Left ventricle myocardium inferior (tissue), 1 donor: ENCODE measurements around the gene AHNAK. TPM values are rescaled to one million over a fixed set of nuclear protein-coding genes. Genes with fewer than 3 reads are reported as not detected.

Experiments
- DNase-seq: peaks from one replicate; pipeline ENCODE4 v3.0.0-alpha.2; 2020
- H3K27ac ChIP-seq: fragments of 200-600 bp; replicated peaks from 2 replicates; pipeline ENCODE4 v1.8.0; 2021
- H3K27me3 ChIP-seq: fragments of 200-600 bp; 2 replicates; pipeline ENCODE4 v1.8.0; 2021; ENCODE audit warnings: low read depth
- H3K36me3 ChIP-seq: fragments of 200-600 bp; 2 replicates; pipeline ENCODE4 v1.8.0; 2021
- H3K4me1 ChIP-seq: fragments of 200-600 bp; 2 replicates; pipeline ENCODE4 v1.8.0; 2021
- H3K4me3 ChIP-seq: fragments of 200-600 bp; 2 replicates; pipeline ENCODE4 v1.8.0; 2021; ENCODE audit warnings: mild to moderate bottlenecking, moderate library complexity
- H3K9me3 ChIP-seq: fragments of 200-600 bp; replicated peaks from 2 replicates; pipeline ENCODE4 v1.8.0; 2021
- intact Hi-C: fragments of 100-400 bp; cut with micrococcal nuclease; formaldehyde crosslinking; loops from one replicate; pipeline ENCODE4 v1.11.0; 2022
- total RNA-seq: library from RNA; stranded (reverse); fragmentation: NEBNext Ultra II Directional; extraction: Animal tissue kit (Norgen Biotek cat#: 25700); gene quantifications from one replicate; pipeline ENCODE4 v1.2.1, GENCODE V29; 2021
- TF ChIP-seq, protein P1 (sequence below): fragments of 200-600 bp; IDR thresholded peaks from 2 replicates; pipeline ENCODE4 v1.8.0; 2021; ENCODE audit warnings: antibody characterized with exemption, mild to moderate bottlenecking, borderline replicate concordance
- donor health status: DM: no; HTN: yes; CAD: no; lungs with severe emphysema.

AHNAK gene
- total RNA-seq, 1 donor from 2014 or later = 290 TPM

DNA sequence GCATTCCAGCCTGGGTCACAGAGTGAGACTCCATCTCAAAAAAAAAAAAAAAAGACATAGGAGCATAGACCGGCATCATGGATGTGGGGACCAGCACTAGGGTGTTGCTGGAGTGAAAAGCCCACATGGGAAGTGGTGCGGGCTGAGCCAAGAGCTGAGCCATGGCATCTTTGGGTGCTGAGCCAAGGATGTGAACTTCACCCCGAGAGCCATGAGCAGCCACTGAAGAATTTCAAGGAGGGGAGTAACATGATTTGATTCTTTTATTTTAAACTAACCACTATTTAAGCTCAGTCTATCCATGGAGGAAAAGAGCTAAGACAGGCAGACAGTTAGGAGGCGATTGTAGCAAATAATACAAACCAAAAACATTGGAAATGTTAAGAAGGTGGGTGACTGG lies 57.4 kb downstream of the AHNAK start:
- Histone ChIP-seq H3K4me1 (no peaks in the 10 kb centered on the region), H3K27ac (no peak overlapping the region), H3K4me3 (no peak overlapping the region), H3K9me3 (no peaks in the 10 kb centered on the region), H3K27me3 (no peaks in the 10 kb centered on the region), H3K36me3 (no peaks in the 10 kb centered on the region)
- TF ChIP-seq, protein P1, sequence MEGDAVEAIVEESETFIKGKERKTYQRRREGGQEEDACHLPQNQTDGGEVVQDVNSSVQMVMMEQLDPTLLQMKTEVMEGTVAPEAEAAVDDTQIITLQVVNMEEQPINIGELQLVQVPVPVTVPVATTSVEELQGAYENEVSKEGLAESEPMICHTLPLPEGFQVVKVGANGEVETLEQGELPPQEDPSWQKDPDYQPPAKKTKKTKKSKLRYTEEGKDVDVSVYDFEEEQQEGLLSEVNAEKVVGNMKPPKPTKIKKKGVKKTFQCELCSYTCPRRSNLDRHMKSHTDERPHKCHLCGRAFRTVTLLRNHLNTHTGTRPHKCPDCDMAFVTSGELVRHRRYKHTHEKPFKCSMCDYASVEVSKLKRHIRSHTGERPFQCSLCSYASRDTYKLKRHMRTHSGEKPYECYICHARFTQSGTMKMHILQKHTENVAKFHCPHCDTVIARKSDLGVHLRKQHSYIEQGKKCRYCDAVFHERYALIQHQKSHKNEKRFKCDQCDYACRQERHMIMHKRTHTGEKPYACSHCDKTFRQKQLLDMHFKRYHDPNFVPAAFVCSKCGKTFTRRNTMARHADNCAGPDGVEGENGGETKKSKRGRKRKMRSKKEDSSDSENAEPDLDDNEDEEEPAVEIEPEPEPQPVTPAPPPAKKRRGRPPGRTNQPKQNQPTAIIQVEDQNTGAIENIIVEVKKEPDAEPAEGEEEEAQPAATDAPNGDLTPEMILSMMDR = no peak
- intact Hi-C loops = no loop called here
- DNase-seq = no peak

DNA sequence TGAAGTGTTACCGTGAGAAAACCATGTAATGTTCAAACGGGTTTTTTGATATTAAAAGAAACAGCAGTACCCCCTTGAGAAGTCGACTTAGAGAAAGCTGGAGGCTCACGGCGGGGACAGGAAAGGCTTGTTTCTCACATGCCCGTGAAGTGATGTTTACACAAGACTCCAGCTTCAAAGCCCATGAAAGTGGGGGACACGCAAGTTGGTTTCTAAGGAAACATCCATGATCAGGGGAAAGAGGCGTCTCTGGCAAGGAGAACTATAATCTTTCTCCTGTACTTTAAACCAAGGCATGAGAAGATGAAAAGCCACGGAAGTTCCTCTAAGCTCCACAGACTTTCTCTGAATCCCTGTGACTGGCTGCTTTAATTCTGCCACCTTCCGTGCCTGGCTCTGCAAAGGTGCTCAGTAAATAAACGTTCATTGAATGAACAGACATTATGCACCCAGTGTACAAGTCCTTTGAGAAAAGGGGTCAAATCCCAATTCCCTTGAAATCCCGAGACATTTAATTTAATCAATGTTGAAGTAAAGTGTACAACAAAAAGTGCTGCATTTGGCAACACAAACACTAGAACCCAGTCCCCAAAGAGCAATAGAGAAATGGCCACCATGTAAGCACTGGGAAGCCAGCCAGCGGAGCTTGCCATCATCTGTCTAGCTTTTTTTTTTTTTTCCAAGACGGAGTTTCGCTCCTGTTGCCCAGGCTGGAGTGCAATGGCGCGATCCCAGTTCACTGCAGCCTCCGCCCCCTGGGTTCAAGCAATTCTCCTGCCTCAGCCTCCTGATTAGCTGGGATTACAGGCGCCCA lies 58.7 kb downstream of the AHNAK start:
- intact Hi-C loops = no loop called here
- Histone ChIP-seq H3K9me3 (no peaks in the 10 kb centered on the region), H3K4me3 (no peak overlapping the region), H3K27me3 (no peaks in the 10 kb centered on the region), H3K4me1 (no peaks in the 10 kb centered on the region), H3K36me3 (no peaks in the 10 kb centered on the region), H3K27ac (no peak overlapping the region)
- TF ChIP-seq, protein P1 = no peak
- DNase-seq = no peak

DNA sequence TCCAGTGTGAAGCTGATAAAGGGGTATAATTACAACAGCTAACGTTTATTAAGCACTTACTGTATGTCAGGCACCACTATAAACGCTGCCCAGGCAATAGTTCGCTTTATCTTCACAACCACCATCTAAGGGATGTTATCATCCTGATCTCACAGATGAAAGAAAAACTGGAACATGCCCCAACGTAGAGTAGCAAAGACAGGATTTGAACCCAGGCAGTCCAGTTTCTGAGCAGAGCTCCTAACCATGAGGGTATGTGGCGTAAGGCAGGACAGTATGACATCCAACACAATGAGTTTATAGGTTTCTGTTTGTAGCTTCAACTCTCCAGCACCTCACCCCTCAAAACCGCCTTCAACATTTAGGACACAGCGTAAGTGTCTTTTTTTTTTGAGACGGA lies 59.5 kb downstream of the AHNAK start:
- DNase-seq = no peak
- no peaks in the 10 kb centered on the region for H3K4me1 ChIP-seq
- TF ChIP-seq, protein P1 = no peak
- intact Hi-C loops = no loop called here
- no peaks in the 10 kb centered on the region for H3K36me3 ChIP-seq
- H3K4me3 ChIP-seq = no peak overlapping the region
- H3K27me3 ChIP-seq = no peaks in the 10 kb centered on the region
- no peaks in the 10 kb centered on the region for H3K9me3 ChIP-seq
- no peak overlapping the region for H3K27ac ChIP-seq

DNA sequence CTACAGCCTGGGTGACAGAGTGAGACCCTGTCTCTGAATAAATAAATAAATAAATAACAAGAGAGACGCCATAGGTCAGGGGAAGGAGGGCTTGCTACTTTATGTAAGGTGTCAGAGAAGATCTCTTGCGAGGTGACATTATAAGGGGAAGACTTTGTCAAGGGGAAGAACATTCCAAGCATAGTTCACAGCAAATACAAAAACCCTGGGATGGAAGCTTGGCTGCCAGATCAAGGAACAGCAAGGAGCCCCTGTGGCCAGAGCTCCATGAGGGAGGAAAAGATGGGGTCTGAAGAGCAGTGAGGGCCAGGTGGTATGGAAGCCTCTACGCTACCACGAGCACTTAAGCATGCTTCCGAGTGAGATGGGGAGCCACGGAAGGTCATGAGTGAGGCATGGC lies 62.3 kb downstream of the AHNAK start:
- intact Hi-C loops = no loop called here
- H3K36me3 ChIP-seq = no peaks in the 10 kb centered on the region
- no peak for DNase-seq
- no peak overlapping the region for H3K4me3 ChIP-seq
- TF ChIP-seq, protein P1 = no peak
- H3K9me3 ChIP-seq = no peaks in the 10 kb centered on the region
- H3K27ac ChIP-seq = no peak overlapping the region
- no peaks in the 10 kb centered on the region for H3K27me3 ChIP-seq
- H3K4me1 ChIP-seq = peaks cover 15% of the 10 kb centered on the region

DNA sequence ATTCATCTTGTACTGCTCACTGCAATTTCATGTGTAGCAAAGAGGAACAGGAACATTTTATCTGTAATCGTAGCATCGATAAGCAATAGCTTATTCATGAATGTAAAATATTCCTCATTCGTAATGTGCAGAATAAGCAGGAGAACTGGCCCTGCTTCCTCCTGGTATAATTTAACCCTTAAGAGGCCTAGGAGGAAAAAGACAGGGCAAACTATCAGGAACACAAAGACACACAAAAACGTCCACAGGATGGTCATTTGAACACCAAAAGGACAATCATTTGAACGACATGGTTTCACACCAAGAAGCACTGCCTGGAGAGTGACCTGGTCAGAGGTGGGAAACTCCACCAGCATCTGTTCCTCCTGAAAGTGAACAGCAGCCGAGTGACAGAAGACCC lies 63.9 kb downstream of the AHNAK start:
- intact Hi-C loops = no loop called here
- Histone ChIP-seq H3K27me3 (no peaks in the 10 kb centered on the region), H3K4me3 (no peak overlapping the region), H3K27ac (no peak overlapping the region), H3K9me3 (no peaks in the 10 kb centered on the region), H3K36me3 (no peaks in the 10 kb centered on the region), H3K4me1 (peaks cover 15% of the 10 kb centered on the region)
- TF ChIP-seq, protein P1 = no peak
- DNase-seq = no peak
